ENCODE data around the gene DXO.
"Not testable (repeated sequence)": the region's sequence is repeated elsewhere in the genome, so short reads cannot be mapped to it uniquely, and the experiment has no call there.

Gene DXO

DNA sequence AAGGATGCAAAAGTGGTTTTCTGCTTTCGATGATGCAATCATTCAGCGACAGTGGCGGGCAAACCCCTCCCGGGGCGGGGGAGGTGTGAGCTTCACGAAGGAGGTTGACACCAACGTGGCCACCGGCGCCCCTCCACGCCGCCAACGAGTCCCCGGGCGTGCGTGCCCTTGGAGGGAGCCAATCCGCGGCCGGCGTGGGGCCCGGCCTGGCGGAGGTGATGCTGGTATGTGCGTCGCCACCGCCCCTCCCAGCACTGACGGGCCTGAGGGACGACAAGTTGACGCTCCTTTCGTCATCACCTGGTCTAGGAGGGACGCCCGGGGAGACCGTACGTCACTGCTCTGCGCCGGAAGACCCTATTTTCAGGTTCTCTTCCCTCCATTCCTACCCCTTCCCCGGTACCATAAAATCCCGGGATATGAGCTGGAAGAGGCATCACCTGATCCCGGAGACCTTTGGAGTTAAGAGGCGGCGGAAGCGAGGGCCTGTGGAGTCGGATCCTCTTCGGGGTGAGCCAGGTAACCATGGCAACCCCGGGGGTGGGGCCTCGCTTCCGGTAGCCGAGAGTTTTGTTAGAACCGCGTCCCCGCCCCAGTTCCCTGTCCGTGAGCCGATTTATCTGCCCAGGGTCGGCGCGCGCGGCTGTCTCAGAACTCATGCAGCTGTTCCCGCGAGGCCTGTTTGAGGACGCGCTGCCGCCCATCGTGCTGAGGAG is at the start of gene DXO:
TSS of gene DXO (minus strand) at position 146 of the 716 bp plus-strand sequence. CDS start 463 bp downstream, outside the sequence.
- DNase-seq (ENCODE audit: low read depth in 2 of 2): peak; percentile 96 to 97

- DNase-seq (ENCODE audit: low read depth in 2 of 2): not testable (repeated sequence)
Measured at GRCh38 chr6:32014547-32014946, 42.6 kb upstream of the DXO start, which contains the start of gene C4B. Gene C4B, plus strand, starts transcription at chr6:32014795. Its CDS starts 51 bp downstream, at chr6:32014846.

DNA sequence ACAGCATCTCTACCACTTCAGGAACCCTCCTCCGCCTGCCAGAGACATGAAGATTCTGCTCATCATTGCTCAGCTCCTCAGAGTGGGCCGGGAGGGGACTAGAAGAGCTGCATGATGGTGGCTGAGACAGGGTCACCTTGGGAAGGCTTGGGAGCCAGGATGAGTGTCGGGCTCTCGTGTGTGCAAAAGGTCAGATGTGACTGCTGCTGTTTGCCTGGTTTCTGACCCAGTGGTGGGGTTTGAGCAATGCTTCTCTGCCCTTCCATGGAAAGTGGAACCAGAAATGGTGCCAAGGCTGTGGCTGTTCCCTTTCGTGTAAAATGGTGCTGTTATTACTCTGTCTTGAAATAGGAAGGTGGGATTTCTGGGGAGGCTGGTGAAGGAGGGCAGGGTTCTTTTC is 41.8 kb upstream of the DXO start:
- not testable (repeated sequence) for DNase-seq (ENCODE audit: low read depth in 2 of 2)

- DNase-seq (ENCODE audit: low read depth in 2 of 2): not testable (repeated sequence)
Measured at GRCh38 chr6:32012941-32013617, 41.1 kb upstream of the DXO start.

DNA sequence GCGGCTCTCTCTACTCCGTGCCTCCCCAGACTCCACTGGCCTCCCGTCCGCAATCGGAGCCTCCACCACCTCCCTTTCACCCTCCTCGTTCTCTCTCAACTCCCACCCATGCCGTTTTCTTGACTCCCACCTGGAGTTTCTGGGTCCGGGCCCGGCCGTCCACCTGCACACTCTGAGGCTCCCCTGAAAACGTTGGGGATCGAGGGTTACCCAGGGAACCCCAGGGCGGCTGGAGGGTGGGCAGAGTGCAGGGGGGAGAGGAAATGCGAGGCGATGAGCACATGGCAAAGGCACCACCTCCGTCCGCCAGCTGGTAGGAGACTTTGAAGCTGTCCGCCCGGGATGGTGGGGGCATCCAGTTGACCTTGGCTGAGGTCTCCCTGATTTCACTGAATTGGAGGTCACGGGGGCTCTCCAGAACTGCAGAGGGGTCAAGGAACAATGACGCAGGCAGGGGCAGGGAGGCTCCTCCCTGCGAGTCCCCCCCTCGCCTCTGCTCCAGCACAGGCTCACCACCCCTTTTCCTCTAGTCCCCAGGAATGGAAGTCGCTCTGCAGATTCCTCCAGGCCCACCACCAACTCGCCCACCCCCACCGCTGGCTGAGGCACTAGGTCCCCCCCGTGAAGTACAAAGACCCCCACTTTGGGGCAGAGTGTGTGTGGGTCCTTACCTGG is 39.1 kb upstream of the DXO start:
- DNase-seq (ENCODE audit: low read depth in 2 of 2): not testable (repeated sequence)

DNA sequence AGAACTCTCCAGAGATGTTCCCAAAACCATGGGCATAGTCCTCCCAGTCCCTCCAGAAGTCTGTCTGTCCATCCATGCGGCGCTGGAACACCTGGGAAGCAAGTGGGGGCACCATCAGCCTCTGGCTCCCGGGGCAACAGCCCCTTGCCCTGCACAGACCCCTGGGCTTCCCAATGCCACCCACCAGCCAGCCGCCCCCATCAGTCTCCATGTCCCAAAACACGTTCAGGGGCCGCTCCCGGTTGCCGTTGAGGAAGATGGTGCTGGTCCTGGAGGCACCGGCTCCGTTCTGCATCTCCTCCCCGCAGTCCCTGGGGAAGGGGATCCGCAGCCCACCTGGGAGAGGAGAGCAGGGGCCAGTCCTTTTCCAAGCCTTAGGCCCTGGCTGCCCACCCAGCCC is 37.6 kb upstream of the DXO start:
- DNase-seq (ENCODE audit: low read depth in 2 of 2): not testable (repeated sequence)

GRCh38 chr6:32008616-32009015 is 36.7 kb upstream of the DXO start:
- DNase-seq (ENCODE audit: low read depth in 2 of 2): not testable (repeated sequence)

DNA sequence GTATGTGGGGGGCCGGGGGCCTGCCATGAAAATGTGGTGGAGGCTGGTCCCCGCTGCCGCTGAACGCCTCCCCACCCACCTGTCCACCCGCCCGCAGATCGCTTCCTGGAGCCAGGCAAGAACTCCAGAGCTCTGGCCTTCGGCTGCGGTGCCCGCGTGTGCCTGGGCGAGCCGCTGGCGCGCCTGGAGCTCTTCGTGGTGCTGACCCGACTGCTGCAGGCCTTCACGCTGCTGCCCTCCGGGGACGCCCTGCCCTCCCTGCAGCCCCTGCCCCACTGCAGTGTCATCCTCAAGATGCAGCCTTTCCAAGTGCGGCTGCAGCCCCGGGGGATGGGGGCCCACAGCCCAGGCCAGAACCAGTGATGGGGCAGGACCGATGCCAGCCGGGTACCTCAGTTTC is 36.1 kb upstream of the DXO start:
- not testable (repeated sequence) for DNase-seq (ENCODE audit: low read depth in 2 of 2)

DNA sequence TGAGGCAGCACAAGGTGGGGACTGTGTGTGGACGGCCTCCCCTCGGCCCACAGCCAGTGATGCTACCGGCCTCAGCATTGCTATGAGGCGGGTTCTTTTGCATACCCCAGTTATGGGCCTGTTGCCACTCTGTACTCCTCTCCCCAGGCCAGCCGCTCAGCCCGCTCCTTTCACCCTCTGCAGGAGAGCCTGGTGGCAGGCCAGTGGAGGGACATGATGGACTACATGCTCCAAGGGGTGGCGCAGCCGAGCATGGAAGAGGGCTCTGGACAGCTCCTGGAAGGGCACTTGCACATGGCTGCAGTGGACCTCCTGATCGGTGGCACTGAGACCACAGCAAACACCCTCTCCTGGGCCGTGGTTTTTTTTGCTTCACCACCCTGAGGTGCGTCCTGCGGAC is 35.1 kb upstream of the DXO start:
- not testable (repeated sequence) for DNase-seq (ENCODE audit: low read depth in 2 of 2)

DNA sequence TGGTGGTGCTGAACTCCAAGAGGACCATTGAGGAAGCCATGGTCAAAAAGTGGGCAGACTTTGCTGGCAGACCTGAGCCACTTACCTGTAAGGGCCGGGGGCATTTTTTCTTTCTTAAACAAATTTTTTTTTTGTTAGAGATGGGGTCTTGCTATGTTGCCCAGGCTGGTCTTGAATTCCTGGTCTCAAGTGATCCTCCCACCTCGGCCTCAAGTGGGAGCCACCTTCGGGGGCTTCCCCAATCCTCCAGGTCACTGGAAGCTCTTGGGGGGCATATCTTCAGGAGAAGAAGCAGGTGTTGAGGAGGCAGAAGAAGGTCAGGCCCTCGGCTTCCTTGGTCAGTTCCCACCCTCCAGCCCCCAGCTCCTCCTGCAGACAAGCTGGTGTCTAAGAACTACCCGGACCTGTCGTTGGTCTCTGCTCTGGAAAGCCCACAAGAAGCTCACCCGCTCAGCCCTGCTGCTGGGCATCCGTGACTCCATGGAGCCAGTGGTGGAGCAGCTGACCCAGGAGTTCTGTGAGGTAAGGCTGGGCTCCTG is 34.1 kb upstream of the DXO start:
- DNase-seq (ENCODE audit: low read depth in 2 of 2): not testable (repeated sequence)

- not testable (repeated sequence) for DNase-seq (ENCODE audit: low read depth in 2 of 2)
Measured at GRCh38 chr6:32005538-32005880, 33.6 kb upstream of the DXO start.

DNA sequence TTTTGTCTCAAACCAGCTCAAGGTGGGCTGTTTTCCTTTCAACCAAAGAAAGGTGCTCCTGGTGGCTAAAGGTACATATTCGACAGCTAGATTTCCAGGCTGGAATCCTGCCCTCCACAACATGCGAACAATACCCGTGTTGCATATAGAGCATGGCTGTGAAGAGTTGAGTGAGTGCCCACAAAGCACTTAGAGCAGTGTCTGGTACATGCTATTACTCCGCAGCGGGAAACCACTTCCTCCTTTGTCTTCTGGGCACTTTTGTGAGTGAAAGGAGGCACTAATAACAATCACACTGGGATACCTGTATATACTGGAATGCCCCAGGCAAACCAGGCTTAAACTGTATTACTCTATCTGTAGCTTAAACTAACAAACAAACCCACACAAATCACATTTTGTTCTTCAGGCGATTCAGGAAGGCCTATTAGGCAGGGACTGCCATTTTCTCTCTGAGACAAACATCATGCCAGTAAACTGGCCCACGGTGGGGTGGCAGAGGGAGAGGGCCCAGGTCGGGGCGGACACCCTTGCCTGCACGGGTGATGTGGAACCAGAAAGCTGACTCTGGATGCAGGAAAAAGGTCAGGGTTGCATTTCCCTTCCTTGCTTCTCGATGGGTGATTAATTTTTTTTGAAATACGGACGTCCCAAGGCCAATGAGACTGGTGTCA is 33.1 kb upstream of the DXO start:
- not testable (repeated sequence) for DNase-seq (ENCODE audit: low read depth in 2 of 2)

DNA sequence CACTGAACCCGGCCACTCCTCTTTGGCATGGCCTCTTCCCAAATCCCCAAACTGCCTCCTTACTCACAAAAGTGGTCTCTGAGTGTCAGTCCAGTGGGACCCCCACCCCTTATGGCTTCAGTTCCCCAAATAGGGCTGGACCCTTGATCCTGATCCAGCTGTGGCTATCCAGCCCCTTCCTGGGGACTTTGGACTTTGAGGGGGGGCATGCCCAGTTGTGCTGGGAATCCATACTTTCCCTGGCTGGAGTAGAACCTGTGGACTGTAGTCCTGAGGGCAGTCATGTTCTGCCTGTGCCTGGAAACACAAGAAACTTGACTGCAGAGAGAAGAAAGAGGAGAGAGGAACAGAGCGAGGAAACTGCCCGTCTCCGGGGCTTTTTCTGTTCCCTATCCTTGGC is 32.5 kb upstream of the DXO start:
- DNase-seq (ENCODE audit: low read depth in 2 of 2): not testable (repeated sequence)

- DNase-seq (ENCODE audit: low read depth in 2 of 2): not testable (repeated sequence)
Measured at GRCh38 chr6:32003301-32003700, 31.4 kb upstream of the DXO start.

DNA sequence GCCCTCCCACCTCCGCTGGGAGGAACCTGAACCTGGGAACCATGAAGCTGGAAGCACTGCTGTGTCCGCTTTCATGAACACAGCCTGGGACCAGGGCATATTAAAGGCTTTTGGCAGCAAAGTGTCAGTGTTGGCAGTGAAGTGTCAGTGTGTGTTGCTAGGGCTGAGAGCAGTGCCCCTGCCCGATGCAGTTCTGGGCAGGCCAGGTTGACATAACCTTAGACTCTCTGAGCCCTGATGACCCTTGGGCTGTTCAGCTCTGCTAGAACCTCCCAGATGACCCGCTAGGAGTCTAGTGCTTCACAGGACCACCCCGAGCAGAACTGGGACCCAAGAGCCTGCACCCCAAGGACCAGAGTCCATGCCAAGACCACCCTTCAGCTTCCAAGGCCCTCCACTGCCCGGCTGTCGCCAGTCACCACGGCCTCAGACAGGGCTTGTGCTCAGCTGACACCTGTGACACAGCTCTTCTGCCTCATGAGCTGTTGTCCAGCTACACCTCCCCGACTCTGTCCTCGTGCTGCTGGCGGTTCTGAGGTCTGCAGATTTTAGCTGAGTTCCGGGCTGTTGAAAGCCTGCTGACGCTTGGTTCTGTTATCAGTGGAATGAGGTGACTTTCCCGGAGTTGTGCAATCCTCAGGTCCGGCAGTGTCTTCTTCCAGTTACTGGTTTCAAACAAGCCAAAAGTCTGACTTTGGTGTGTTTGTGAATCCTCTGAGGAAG is 30.8 kb upstream of the DXO start:
- not testable (repeated sequence) for DNase-seq (ENCODE audit: low read depth in 2 of 2)

DNA sequence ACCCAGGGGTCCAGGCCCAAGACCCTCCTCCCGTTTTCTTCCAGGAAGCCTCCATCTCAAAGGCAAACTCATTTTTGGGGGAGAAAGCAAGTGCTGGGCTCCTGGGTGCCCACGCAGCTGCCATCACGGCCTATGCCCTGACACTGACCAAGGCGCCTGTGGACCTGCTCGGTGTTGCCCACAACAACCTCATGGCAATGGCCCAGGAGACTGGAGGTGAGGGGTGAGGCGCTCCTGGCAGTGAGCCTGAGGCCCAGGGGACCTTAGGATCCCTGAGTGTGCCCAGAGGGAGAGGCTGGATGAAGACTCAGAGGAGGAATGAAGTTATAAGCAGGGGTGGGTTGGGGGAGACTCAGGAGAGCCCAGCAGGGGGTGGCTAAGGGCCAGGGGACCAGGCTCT is 24.4 kb upstream of the DXO start:
- DNase-seq (ENCODE audit: low read depth in 2 of 2): not testable (repeated sequence)

DNA sequence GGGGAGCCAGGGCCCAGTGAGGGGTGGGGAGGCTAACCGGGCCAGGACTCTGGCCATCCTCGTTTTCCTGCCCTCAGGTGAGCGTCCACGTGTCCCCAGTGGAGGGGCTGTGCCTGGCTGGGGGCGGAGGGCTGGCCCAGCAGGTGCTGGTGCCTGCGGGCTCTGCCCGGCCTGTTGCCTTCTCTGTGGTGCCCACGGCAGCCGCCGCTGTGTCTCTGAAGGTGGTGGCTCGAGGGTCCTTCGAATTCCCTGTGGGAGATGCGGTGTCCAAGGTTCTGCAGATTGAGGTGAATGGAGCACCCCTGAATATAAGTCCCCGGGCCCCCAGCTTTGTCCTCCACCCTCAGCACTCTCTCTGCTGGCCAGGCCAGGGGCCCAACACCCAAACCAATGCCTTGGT is 22.5 kb upstream of the DXO start:
- DNase-seq (ENCODE audit: low read depth in 2 of 2): not testable (repeated sequence)

- DNase-seq (ENCODE audit: low read depth in 2 of 2): not testable (repeated sequence)
Measured at GRCh38 chr6:31989363-31989762, 17.4 kb upstream of the DXO start.

DNA sequence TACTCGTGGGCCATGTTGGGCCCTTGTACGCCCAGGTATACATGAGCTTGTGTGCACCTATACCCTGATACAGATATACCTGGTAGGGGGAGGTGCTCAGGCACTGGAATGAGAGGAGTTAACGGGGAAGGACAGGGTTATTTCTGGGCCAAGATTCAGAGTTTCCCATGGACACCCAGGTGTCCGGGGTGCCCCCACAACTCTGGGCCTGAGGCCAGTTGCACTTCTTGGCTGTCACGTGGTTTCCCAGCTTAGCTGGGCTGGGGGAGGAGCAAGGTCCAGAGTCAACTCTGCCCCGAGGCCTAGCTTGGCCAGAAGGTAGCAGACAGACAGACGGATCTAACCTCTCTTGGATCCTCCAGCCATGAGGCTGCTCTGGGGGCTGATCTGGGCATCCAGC is 9.8 kb upstream of the DXO start, which contains the start of gene C4A:
TSS of gene C4A (plus strand) at position 314 of the 400 bp plus-strand sequence. CDS start at position 365, 51 bp downstream.
- DNase-seq (ENCODE audit: low read depth in 2 of 2): not testable (repeated sequence)

- not testable (repeated sequence) for DNase-seq (ENCODE audit: low read depth in 2 of 2)
Measured at GRCh38 chr6:31980998-31981397, 9.1 kb upstream of the DXO start.
